HEK293T (cell line): ENCODE data around the gene ANKS1B.

Experiments used
- ARNT ChIP-seq: fragments of 450-650 bp; IDR thresholded peaks from 2 replicates; pipeline ENCODE4 v1.6.1; 2017; ENCODE audit warnings: mild to moderate bottlenecking
- BHLHE40 ChIP-seq: fragments of 450-650 bp; IDR thresholded peaks from 2 replicates; pipeline ENCODE4 v1.6.1; 2016; ENCODE audit warnings: mild to moderate bottlenecking, moderate library complexity, borderline replicate concordance
- CTBP1 ChIP-seq: fragments of 450-650 bp; IDR thresholded peaks from 2 replicates; pipeline ENCODE4 v1.6.1; 2016; ENCODE audit warnings: borderline replicate concordance
- ELF4 ChIP-seq: fragments of 450-650 bp; IDR thresholded peaks from 2 replicates; pipeline ENCODE4 v1.6.1; 2017; ENCODE audit warnings: antibody characterized with exemption
- FOXA1 ChIP-seq: fragments of 450-650 bp; IDR thresholded peaks from 2 replicates; pipeline ENCODE4 v1.6.1; 2016; ENCODE audit warnings: mild to moderate bottlenecking
- FOXM1 ChIP-seq: fragments of 450-650 bp; IDR thresholded peaks from 2 replicates; pipeline ENCODE4 v1.6.1; 2017; ENCODE audit warnings: mild to moderate bottlenecking, borderline replicate concordance
- HDGF ChIP-seq: fragments of 450-650 bp; IDR thresholded peaks from 2 replicates; pipeline ENCODE4 v1.6.1; 2017; ENCODE audit warnings: antibody characterized with exemption, borderline replicate concordance
- L3MBTL2 ChIP-seq: fragments of 450-650 bp; conservative IDR thresholded peaks from 2 replicates; pipeline ENCODE4 v1.6.1; 2016; ENCODE audit warnings: mild to moderate bottlenecking
- LEF1 ChIP-seq: fragments of 450-650 bp; IDR thresholded peaks from 2 replicates; pipeline ENCODE4 v1.6.1; 2017; ENCODE audit warnings: mild to moderate bottlenecking, borderline replicate concordance
- NFRKB ChIP-seq: fragments of 450-650 bp; IDR thresholded peaks from 2 replicates; pipeline ENCODE4 v1.6.1; 2016; ENCODE audit warnings: mild to moderate bottlenecking, moderate library complexity
- PKNOX1 ChIP-seq: fragments of 450-650 bp; IDR thresholded peaks from 2 replicates; pipeline ENCODE4 v1.6.1; 2016
- SP1 ChIP-seq: fragments of 450-650 bp; IDR thresholded peaks from 2 replicates; pipeline ENCODE4 v1.6.1; 2017
- SUZ12 ChIP-seq: fragments of 450-650 bp; IDR thresholded peaks from 2 replicates; pipeline ENCODE4 v1.6.1; 2016; ENCODE audit warnings: mild to moderate bottlenecking
- TARDBP ChIP-seq: fragments of 450-650 bp; IDR thresholded peaks from 2 replicates; pipeline ENCODE4 v1.6.1; 2016

GRCh38 chr12:99647453-99647852 is 337.3 kb downstream of the ANKS1B start, which contains the start of gene GARIN6:
- TF ChIP-seq FOXM1 (no peak), SUZ12 (no peak), ARNT (no peak), PKNOX1 (no peak), SP1 (no peak), NFRKB (no peak), HDGF (no peak), CTBP1 (no peak), BHLHE40 (no peak), ELF4 (no peak), TARDBP (no peak), FOXA1 (no peak), LEF1 (no peak), L3MBTL2 (no peak)
